ENCODE results near the gene PSMG3.

PSMG3 gene

DNA sequence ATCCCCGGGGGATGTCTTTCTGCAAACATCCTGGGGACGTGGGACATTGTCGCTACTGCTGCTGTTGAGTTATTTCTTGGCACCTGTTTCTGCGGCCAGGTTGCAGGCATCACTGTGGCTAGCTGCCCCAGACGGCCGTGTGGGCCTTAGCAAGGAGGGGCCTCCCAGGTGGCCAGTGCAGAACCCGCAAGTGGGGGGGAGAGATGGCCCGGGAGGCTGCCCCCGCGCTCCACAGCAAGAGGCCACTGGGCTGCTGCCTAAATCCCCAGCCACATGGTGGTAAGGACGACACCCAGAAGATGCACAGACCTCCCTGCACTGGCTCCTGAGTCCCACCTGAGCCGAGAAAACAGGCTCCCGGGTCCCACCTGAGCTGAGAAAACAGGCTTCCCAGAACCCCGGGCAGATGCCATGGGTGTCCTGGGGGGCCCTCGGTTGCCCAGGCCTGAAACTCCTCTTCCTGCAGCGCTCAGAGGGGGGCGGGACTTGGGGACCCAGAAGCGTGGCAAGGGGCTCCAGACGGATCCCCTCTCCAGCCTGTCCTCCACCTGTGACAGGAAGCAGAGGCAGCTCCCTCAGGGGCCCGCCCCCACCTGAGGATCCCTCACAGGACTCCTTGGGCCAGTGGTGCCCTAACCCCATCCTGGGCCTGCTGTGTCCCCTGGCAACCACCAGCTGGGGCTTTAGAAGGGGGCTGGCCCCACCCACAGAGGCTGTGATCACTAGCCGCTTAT, 40.3 kb downstream of the PSMG3 start:
- 0 out of 2 replicates have a peak overlapping the region, but pooled peaks have one; percentile 29 for H3K4me3 ChIP-seq (ENCODE audit: low read depth, low read length)
- no peak for DNase-seq (ENCODE audit: low read depth)
- TF ChIP-seq, protein P1, sequence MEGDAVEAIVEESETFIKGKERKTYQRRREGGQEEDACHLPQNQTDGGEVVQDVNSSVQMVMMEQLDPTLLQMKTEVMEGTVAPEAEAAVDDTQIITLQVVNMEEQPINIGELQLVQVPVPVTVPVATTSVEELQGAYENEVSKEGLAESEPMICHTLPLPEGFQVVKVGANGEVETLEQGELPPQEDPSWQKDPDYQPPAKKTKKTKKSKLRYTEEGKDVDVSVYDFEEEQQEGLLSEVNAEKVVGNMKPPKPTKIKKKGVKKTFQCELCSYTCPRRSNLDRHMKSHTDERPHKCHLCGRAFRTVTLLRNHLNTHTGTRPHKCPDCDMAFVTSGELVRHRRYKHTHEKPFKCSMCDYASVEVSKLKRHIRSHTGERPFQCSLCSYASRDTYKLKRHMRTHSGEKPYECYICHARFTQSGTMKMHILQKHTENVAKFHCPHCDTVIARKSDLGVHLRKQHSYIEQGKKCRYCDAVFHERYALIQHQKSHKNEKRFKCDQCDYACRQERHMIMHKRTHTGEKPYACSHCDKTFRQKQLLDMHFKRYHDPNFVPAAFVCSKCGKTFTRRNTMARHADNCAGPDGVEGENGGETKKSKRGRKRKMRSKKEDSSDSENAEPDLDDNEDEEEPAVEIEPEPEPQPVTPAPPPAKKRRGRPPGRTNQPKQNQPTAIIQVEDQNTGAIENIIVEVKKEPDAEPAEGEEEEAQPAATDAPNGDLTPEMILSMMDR (IDR thresholded peaks at IDR 0.05; ENCODE audit: low read depth, low read length, missing control alignments) = no peak

DNA sequence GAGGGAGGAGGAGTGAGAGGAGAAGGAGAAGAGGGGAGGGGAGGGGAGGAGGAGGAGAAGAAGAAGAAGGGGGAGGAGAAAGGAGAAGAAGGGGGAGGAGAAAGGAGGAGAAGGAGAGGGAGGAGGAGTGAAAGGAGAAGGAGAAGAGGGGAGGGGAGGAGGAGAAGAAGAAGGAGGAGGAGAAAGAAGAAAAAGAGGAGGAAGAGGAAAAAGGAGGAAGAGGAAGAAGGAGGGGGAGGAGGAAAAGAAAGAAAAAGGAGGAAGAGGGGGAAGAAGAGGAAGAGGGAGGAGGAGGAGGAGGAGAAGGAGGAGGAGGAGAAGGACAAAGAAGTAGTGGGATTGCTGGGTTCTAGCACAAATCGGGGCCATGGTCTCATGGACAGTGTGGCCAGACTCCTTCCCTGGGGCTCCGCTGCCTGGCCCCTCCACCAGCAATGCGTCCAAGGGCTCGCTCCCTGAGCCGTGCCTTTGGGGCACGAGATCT, 43.5 kb downstream of the PSMG3 start:
- TF ChIP-seq, protein P1 (IDR thresholded peaks at IDR 0.05; ENCODE audit: low read depth, low read length, missing control alignments) = no peak
- no peak for DNase-seq (ENCODE audit: low read depth)
- no peak overlapping the region for H3K4me3 ChIP-seq (ENCODE audit: low read depth, low read length)

DNA sequence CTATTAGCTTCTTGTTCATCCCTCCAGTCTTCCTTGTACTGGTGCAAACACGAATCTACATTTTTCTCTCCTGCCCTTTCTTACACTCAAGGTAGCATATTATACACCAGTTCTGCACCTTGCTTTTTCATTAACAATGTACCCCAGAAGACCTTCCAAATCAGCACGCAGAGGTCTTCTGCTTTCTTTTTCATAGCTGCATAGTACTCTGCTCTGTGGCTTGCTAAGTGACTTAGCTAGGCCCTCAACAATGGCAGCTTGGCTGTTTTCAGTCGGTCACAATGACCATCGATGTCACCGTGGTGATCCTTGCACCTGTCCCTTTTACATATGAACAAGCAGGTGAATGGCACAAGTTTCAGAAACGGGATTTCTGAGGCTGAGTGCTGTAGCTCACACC, 44.4 kb downstream of the PSMG3 start:
- H3K4me3 ChIP-seq (ENCODE audit: low read depth, low read length) = no peak overlapping the region
- TF ChIP-seq, protein P1 (IDR thresholded peaks at IDR 0.05; ENCODE audit: low read depth, low read length, missing control alignments) = no peak
- DNase-seq (ENCODE audit: low read depth) = no peak

DNA sequence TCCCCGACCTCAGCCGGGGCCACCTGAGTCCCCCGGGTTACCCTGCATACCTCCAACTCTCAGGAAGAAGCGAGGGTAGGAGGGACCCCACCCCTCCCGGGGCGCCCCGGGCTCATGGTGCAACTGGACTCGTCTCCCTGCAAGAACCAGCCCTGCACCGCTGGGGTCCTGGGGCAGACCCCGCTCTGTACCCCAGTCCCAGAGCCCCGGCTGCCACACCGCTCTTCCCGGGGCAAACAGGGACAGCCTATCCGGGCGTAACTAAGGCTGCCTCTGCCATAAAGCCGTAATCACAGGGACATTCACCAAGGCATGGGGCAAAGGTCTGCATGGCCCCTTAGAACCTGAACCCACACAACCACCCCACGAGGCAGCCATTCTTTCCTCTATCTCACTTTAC, 46.0 kb downstream of the PSMG3 start:
- DNase-seq (ENCODE audit: low read depth) = no peak
- TF ChIP-seq, protein P1 (IDR thresholded peaks at IDR 0.05; ENCODE audit: low read depth, low read length, missing control alignments) = no peak

DNA sequence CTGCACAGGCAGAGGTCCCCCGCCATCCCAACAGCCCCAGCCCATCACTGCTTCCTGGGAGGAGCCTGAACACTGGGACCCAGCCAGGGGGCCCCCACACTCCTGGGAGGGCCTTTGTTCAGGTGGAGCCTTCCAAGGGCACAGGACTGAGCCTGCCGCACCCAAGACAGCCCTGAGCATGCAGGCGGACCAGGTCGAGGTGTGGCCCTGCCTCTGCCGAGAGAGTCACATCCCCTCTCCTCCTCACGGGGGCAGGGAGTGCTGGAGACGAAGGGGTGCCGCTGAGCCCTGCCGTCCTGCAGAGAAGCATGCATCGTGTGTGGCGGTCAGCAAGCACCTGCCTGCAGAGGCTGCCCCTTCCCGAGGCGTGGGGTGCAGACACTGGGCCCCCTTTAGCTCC, 46.6 kb downstream of the PSMG3 start:
- no peak overlapping the region for H3K4me3 ChIP-seq (ENCODE audit: low read depth, low read length)
- TF ChIP-seq, protein P1 (IDR thresholded peaks at IDR 0.05; ENCODE audit: low read depth, low read length, missing control alignments) = no peak
- no peak for DNase-seq (ENCODE audit: low read depth)

More for the DNA sequence above, 46.0 kb downstream of the PSMG3 start:
- no peak overlapping the region for H3K4me3 ChIP-seq (ENCODE audit: low read depth, low read length)

DNA sequence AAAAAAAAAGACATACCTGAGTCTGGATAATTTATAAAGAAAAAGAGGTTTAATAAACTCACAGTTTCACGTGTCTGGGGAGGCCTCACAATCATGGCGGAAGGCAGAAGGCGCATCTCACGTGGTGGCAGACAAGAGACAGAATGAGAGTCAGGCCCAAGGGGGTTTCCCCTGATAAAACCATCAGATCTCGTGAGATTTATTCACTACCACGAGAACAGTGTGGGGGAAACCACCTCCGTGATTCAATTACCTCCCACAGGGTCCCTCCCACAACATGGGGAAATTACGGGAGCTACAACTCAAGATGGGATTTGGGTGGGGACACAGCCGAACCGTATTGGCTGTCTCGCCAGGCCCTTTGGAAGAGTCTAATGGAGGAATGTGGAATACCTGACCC, 48.4 kb downstream of the PSMG3 start:
- H3K4me3 ChIP-seq (ENCODE audit: low read depth, low read length) = no peak overlapping the region
- DNase-seq (ENCODE audit: low read depth) = no peak
- TF ChIP-seq, protein P1 (IDR thresholded peaks at IDR 0.05; ENCODE audit: low read depth, low read length, missing control alignments) = no peak
